K562 (cell line): Measurements from ENCODE around the gene GAL3ST3. TPM values are rescaled to one million over a fixed set of nuclear protein-coding genes. Genes with fewer than 3 reads are reported as not detected.

Experiments
- ARID2 ChIP-seq: fragments of 450-650 bp; IDR thresholded peaks from 2 replicates; pipeline ENCODE4 v1.6.1; 2017; ENCODE audit warnings: antibody characterized with exemption, mild to moderate bottlenecking
- BCL6 ChIP-seq: fragments of 250-450 bp; sonication (Bioruptor Pico); IDR thresholded peaks from 2 replicates; pipeline ENCODE4 v1.4.0; 2020
- CBX1 ChIP-seq: sonication (generic); IDR thresholded peaks from 2 replicates; pipeline ENCODE4 v1.6.1; 2016; ENCODE audit warnings: antibody characterized with exemption, low read depth, mild to moderate bottlenecking
- DDX20 ChIP-seq: fragments of 450-650 bp; IDR thresholded peaks from 2 replicates; pipeline ENCODE4 v1.6.1; 2016; ENCODE audit warnings: missing genetic modification characterization, low read depth, mild to moderate bottlenecking, missing compliant biosample characterization, moderate library complexity
- FOXJ3 ChIP-seq: sonication (generic); formaldehyde crosslinking; IDR thresholded peaks from 2 replicates; pipeline ENCODE4 v1.4.0; 2020; ENCODE audit warnings: mild to moderate bottlenecking, missing genetic modification reagents
- GABPB1 ChIP-seq: sonication (generic); formaldehyde crosslinking; IDR thresholded peaks from 2 replicates; pipeline ENCODE4 v1.8.0; 2022; ENCODE audit warnings: mild to moderate bottlenecking, missing genetic modification reagents
- HNRNPH1 ChIP-seq: fragments of 200-400 bp; formaldehyde crosslinking; optimal IDR thresholded peaks from 2 replicates; pipeline ENCODE3; 2017; ENCODE audit warnings: low read depth, mild to moderate bottlenecking, low read length, moderate library complexity
- HNRNPL ChIP-seq: fragments of 200-400 bp; formaldehyde crosslinking; IDR thresholded peaks from 2 replicates; pipeline ENCODE4 v1.6.1; 2017; ENCODE audit warnings: low read depth, mild to moderate bottlenecking, low read length
- IFI16 ChIP-seq: fragments of 250-450 bp; sonication (Bioruptor Pico); IDR thresholded peaks from 2 replicates; pipeline ENCODE4 v2.1.2; 2022; ENCODE audit warnings: mild to moderate bottlenecking, inconsistent platforms
- KLF16 ChIP-seq: IDR thresholded peaks from 2 replicates; pipeline ENCODE4 v1.6.1; 2016; ENCODE audit warnings: antibody characterized with exemption
- NR4A1 ChIP-seq, 2 experiments: fragments of 250-450 bp in 1 of 2; fragments of 450-650 bp in 1 of 2; sonication (Bioruptor Pico) in 1 of 2; IDR thresholded peaks; 2 replicates each; pipeline versions ENCODE4 v1.4.0 to v1.6.1; 2016 to 2020; ENCODE audit warnings: mild to moderate bottlenecking in 2 of 2, missing compliant biosample characterization in 1 of 2, missing genetic modification characterization in 1 of 2, moderate library complexity in 1 of 2
- PHB ChIP-seq: fragments of 250-450 bp; sonication (Bioruptor Pico); IDR thresholded peaks from 2 replicates; pipeline ENCODE4 v1.5.0; 2021
- POLR3G ChIP-seq: IDR thresholded peaks from 2 replicates; pipeline ENCODE4 v1.6.1; 2011; ENCODE audit not compliant: insufficient read length, insufficient replicate concordance; ENCODE audit errors: extremely low read depth
- PRMT5 ChIP-seq: sonication (generic); formaldehyde crosslinking; IDR thresholded peaks from 2 replicates; pipeline ENCODE4 v1.5.0; 2020; ENCODE audit warnings: missing genetic modification reagents
- RBM34 ChIP-seq: fragments of 200-400 bp; formaldehyde crosslinking; IDR thresholded peaks from 2 replicates; pipeline ENCODE4 v1.6.1; 2018; ENCODE audit warnings: low read length, borderline replicate concordance; ENCODE audit not compliant: insufficient read depth
- SMAD3 ChIP-seq: fragments of 450-650 bp; formaldehyde crosslinking; conservative IDR thresholded peaks from 2 replicates; pipeline ENCODE4 v1.4.0; 2020; ENCODE audit warnings: mild to moderate bottlenecking
- SRSF9 ChIP-seq: fragments of 200-400 bp; formaldehyde crosslinking; IDR thresholded peaks from 2 replicates; pipeline ENCODE4 v1.6.1; 2017; ENCODE audit warnings: low read depth, low read length, borderline replicate concordance
- STAG1 ChIP-seq: sonication (generic); formaldehyde crosslinking; IDR thresholded peaks from 2 replicates; pipeline ENCODE4 v1.5.0; 2020; ENCODE audit warnings: missing genetic modification reagents, borderline replicate concordance
- SUPT5H ChIP-seq: fragments of 450-650 bp; IDR thresholded peaks from 2 replicates; pipeline ENCODE4 v1.6.1; 2016
- ZNF12 ChIP-seq: sonication (generic); formaldehyde crosslinking; IDR thresholded peaks from 2 replicates; pipeline ENCODE4 v1.4.0; 2020; ENCODE audit warnings: mild to moderate bottlenecking, missing genetic modification reagents
- ZNF785 ChIP-seq: fragments of 250-450 bp; sonication (Bioruptor Pico); IDR thresholded peaks from 2 replicates; pipeline ENCODE4 v1.4.0; 2020; ENCODE audit warnings: mild to moderate bottlenecking
- polyA plus RNA-seq, 8 experiments: library from polyadenylated mRNA; depleted of rRNA in 4 of 8; stranded (reverse) in 5 of 8; unstranded in 3 of 8; fragments of >200 nt; fragmentation: Nextera tagmentation in 2 of 8; fragmentation: Illumina TruSeq in 1 of 8; extraction: Ambion mirVana in 2 of 8; extraction: Trizol in 1 of 8; gene quantifications; 2 replicates each; pipeline versions ENCODE4 v1.2.1 to v1.2.3, GENCODE V29; 2011 to 2014; ENCODE audit warnings: inconsistent platforms in 1 of 8, missing spikeins in 1 of 8
- total RNA-seq, 7 experiments: library from RNA; depleted of rRNA in 6 of 7; stranded (reverse); fragments of >200 nt in 6 of 7; fragmentation: Illumina TruSeq in 2 of 7; extraction: Trizol in 2 of 7; gene quantifications; 2 replicates each; pipeline versions ENCODE4 v1.2.1 to v1.2.3, GENCODE V29; 2011 to 2021; ENCODE audit warnings: low replicate concordance in 1 of 7
- TF ChIP-seq, protein P1 (sequence below): fragments of 200-800 bp; sonication (Bioruptor generic); IDR thresholded peaks from 2 replicates; pipeline ENCODE4 v1.6.1; 2017; ENCODE audit warnings: missing genetic modification characterization, missing compliant biosample characterization
- TF ChIP-seq, protein P2 (sequence below): fragments of 200-400 bp; formaldehyde crosslinking; IDR thresholded peaks from 2 replicates; pipeline ENCODE4 v1.6.1; 2017; ENCODE audit warnings: mild to moderate bottlenecking, low read depth, low read length, moderate library complexity
- TF ChIP-seq, protein P3 (sequence below): IDR thresholded peaks from 2 replicates; pipeline ENCODE4 v1.6.1; 2011; ENCODE audit warnings: borderline replicate concordance, low read depth, mild to moderate bottlenecking, moderate library complexity, low read length; ENCODE audit not compliant: insufficient read depth, poor library complexity, severe bottlenecking
- TF ChIP-seq, protein P4 (sequence below): fragments of 450-650 bp; IDR thresholded peaks from 2 replicates; pipeline ENCODE4 v1.6.1; 2016; ENCODE audit warnings: low read depth, mild to moderate bottlenecking, moderate library complexity

The GAL3ST3 gene
- total and polyA plus RNA-seq, 9 of the 15 experiments (the other 6 are each of a cell fraction or from before 2014, with no cell fraction given), result not detected

DNA sequence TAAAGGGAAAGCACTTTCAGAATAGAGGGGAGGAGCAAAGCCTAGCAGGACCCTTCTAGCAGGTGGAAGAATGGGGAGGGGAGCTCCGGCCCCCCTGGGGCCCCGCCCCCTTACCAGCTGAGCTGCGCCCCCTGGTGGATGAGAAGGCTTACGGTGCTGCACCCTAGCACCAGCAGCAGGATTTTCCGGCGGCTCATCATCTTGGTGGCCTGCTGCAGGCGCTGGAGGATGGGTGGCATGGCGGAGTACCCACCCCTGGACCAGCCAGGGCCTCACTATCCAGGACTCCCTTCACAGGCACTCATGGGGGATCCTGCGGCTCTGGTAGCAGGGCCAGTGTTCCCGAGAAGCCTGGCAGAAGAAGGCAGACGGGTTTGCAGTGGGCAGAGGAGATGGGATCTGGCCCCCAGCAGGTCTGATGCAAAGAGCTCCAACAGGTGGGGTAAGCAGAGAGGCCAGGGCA is 3.8 kb downstream of the GAL3ST3 start (continued):
- TF ChIP-seq ZNF12 (CRISPR knock-in tag) (0 out of 2 replicates have a peak, but pooled peaks have one; percentile 45), PRMT5 (CRISPR knock-in tag) (no peak), RBM34 (no peak), KLF16 (0 out of 2 replicates have a peak, but pooled peaks have one; percentile 24), HNRNPL (no peak), FOXJ3 (CRISPR knock-in tag) (no peak), ARID2 (no peak), ZNF785 (no peak), CBX1 (no peak), IFI16 (CRISPR knock-in tag) (no peak), GABPB1 (CRISPR knock-in tag) (0 out of 2 replicates have a peak, but pooled peaks have one; percentile 22), BCL6 (no peak), NR4A1 (CRISPR knock-in tag; IDR thresholded peaks at IDR 0.05) (no peak), NR4A1 (tag; IDR thresholded peaks at IDR 0.05) (no peak), POLR3G (no peak), SRSF9 (no peak), STAG1 (no peak), PHB (CRISPR knock-in tag) (no peak), SMAD3 (CRISPR knock-in tag) (no peak), DDX20 (tag) (no peak), SUPT5H (no peak), HNRNPH1 (no peak)
- TF ChIP-seq, protein P1, sequence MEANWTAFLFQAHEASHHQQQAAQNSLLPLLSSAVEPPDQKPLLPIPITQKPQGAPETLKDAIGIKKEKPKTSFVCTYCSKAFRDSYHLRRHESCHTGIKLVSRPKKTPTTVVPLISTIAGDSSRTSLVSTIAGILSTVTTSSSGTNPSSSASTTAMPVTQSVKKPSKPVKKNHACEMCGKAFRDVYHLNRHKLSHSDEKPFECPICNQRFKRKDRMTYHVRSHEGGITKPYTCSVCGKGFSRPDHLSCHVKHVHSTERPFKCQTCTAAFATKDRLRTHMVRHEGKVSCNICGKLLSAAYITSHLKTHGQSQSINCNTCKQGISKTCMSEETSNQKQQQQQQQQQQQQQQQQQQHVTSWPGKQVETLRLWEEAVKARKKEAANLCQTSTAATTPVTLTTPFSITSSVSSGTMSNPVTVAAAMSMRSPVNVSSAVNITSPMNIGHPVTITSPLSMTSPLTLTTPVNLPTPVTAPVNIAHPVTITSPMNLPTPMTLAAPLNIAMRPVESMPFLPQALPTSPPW (CRISPR knock-in tag), result peak; percentile 98
- TF ChIP-seq, protein P2, sequence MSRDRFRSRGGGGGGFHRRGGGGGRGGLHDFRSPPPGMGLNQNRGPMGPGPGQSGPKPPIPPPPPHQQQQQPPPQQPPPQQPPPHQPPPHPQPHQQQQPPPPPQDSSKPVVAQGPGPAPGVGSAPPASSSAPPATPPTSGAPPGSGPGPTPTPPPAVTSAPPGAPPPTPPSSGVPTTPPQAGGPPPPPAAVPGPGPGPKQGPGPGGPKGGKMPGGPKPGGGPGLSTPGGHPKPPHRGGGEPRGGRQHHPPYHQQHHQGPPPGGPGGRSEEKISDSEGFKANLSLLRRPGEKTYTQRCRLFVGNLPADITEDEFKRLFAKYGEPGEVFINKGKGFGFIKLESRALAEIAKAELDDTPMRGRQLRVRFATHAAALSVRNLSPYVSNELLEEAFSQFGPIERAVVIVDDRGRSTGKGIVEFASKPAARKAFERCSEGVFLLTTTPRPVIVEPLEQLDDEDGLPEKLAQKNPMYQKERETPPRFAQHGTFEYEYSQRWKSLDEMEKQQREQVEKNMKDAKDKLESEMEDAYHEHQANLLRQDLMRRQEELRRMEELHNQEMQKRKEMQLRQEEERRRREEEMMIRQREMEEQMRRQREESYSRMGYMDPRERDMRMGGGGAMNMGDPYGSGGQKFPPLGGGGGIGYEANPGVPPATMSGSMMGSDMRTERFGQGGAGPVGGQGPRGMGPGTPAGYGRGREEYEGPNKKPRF, result no peak
- TF ChIP-seq, protein P3, sequence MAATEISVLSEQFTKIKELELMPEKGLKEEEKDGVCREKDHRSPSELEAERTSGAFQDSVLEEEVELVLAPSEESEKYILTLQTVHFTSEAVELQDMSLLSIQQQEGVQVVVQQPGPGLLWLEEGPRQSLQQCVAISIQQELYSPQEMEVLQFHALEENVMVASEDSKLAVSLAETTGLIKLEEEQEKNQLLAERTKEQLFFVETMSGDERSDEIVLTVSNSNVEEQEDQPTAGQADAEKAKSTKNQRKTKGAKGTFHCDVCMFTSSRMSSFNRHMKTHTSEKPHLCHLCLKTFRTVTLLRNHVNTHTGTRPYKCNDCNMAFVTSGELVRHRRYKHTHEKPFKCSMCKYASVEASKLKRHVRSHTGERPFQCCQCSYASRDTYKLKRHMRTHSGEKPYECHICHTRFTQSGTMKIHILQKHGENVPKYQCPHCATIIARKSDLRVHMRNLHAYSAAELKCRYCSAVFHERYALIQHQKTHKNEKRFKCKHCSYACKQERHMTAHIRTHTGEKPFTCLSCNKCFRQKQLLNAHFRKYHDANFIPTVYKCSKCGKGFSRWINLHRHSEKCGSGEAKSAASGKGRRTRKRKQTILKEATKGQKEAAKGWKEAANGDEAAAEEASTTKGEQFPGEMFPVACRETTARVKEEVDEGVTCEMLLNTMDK, result peak; percentile 88
- TF ChIP-seq, protein P4, sequence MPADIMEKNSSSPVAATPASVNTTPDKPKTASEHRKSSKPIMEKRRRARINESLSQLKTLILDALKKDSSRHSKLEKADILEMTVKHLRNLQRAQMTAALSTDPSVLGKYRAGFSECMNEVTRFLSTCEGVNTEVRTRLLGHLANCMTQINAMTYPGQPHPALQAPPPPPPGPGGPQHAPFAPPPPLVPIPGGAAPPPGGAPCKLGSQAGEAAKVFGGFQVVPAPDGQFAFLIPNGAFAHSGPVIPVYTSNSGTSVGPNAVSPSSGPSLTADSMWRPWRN, result no peak
